LNCaP clone FGC (cell line): ENCODE results near the gene DISP3.

Experiments
- DNase-seq: peaks from one replicate; pipeline ENCODE4 v3.0.0-alpha.2; 2011; ENCODE audit warnings: low read depth
- H3K4me3 ChIP-seq: 2 replicates; pipeline ENCODE4 v1.5.1; 2011; ENCODE audit warnings: mild to moderate bottlenecking, low read depth, low read length, control low read depth
- TF ChIP-seq, protein P1 (sequence below): IDR thresholded peaks from 2 replicates; pipeline ENCODE4 v1.5.1; 2012; ENCODE audit warnings: mild to moderate bottlenecking; ENCODE audit not compliant: control insufficient read depth, insufficient read depth; ENCODE audit errors: extremely low read depth

DISP3 gene

DNA sequence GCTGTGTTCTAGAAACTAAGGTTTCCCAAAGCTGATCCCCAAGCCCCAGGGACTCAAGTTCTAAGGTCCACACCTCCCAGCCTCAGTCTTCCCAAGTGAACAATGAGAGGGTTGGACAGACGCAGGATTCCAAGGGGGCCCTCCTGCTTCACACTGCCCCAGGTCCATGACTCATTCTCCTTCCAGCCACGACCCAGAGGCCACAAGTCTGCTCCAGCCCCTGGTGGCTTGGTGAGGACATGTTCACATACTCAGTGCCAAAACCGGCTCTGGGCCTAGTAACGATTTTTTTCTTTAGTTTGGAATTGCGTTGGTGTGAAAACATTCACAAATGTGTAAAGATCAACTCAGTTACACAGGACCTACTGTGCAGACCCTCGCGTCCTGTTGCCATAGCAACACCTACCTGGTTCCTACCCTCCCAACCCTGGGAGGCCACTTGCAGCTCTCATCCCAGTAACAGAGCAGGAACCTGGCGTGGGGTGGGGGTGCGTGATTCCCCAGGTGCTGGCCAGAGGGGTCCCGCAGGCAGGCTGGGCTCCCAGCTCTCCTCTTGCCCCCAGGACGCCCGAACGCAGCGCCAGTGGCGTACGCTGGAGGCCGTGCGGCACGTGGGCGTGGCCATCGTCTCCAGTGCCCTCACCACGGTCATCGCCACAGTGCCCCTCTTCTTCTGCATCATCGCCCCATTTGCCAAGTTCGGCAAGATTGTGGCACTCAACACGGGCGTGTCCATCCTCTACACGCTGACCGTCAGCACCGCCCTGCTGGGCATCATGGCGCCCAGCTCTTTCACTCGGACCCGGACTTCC lies 57.0 kb downstream of the DISP3 start:
- TF ChIP-seq, protein P1, sequence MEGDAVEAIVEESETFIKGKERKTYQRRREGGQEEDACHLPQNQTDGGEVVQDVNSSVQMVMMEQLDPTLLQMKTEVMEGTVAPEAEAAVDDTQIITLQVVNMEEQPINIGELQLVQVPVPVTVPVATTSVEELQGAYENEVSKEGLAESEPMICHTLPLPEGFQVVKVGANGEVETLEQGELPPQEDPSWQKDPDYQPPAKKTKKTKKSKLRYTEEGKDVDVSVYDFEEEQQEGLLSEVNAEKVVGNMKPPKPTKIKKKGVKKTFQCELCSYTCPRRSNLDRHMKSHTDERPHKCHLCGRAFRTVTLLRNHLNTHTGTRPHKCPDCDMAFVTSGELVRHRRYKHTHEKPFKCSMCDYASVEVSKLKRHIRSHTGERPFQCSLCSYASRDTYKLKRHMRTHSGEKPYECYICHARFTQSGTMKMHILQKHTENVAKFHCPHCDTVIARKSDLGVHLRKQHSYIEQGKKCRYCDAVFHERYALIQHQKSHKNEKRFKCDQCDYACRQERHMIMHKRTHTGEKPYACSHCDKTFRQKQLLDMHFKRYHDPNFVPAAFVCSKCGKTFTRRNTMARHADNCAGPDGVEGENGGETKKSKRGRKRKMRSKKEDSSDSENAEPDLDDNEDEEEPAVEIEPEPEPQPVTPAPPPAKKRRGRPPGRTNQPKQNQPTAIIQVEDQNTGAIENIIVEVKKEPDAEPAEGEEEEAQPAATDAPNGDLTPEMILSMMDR, result no peak
- no peak for DNase-seq
- no peak overlapping the region for H3K4me3 ChIP-seq

GRCh38 chr1:11536573-11537379 lies 57.8 kb downstream of the DISP3 start:
- no peak for DNase-seq
- H3K4me3 ChIP-seq, result no peak overlapping the region
- TF ChIP-seq, protein P1, result no peak

DNA sequence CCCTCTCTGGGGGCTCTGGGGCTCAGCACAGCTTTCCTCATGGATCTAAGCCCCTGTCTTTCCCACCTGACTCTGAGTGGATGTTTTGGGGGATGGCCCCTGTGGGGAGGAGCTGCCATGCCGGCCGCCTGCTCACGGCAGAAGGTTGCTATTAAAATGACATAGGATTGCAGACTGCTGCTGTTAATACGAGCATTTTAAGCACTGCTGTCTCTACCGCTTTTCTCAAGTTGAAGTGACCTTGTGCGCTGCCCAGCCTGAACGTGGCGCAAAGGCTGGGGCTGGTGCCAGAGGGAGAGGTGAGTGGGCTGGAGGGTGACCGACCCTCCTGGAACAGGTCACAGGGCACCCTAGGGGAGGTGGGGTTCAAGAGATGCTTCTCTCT lies 58.4 kb downstream of the DISP3 start:
- no peak for DNase-seq
- H3K4me3 ChIP-seq, result no peak overlapping the region
- TF ChIP-seq, protein P1, result no peak

DNA sequence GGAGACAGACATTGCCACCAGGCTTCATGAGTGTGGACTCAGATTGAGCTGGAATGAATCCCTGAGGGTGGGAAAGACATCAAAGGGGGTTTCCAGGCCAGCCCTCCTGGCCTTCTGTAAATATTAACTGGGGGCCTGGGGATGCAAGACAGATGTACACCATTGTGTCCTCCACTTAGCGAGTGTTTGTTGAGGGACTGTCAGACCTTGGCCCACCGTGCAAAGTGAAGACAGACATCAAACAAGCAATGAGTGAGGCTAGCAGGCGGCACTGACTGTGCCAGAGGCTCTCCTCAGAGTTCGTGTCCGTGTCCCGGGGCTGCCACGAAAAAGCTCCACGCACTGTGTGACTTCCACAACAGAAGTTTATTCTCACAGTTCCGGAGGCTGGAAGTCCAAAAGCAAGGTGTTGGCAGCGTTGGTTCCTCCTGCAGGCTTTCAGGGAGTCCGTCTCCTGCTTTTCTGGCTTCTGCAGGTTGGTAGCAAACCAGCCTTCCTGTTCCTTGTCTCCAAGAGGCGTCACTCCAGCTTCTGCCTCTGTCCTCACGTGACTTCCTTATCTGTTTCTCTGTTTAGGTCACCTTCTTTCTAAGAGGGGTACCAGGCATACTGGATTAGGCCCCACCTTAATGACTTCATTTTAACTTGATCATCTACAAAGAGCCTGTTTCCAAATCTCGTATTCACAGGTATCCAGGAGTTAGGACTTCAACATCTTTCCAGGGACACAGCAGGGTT lies 59.1 kb downstream of the DISP3 start:
- no peak for DNase-seq
- no peak overlapping the region for H3K4me3 ChIP-seq
- TF ChIP-seq, protein P1, result no peak

DNA sequence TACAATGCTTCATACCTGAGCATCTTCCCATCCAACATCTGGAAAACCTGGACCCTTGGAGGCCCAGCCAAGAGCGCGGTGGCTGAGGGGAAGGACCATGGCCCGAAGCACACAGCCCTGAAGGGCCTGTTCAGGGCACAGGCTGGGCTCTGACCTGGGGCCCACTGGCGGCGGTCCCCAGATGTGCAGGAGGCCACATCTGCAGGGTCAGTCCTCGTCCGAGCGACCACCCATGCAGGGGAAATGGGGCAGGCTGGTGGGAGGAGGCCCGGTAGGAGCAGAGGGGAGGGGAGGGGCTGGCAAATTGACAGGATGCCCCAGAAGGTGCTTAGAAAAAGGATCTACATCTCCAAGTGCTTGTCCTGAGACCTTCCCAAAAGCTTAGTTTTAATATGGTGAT lies 59.9 kb downstream of the DISP3 start:
- TF ChIP-seq, protein P1, result no peak
- no peak overlapping the region for H3K4me3 ChIP-seq
- DNase-seq, result no peak

DNA sequence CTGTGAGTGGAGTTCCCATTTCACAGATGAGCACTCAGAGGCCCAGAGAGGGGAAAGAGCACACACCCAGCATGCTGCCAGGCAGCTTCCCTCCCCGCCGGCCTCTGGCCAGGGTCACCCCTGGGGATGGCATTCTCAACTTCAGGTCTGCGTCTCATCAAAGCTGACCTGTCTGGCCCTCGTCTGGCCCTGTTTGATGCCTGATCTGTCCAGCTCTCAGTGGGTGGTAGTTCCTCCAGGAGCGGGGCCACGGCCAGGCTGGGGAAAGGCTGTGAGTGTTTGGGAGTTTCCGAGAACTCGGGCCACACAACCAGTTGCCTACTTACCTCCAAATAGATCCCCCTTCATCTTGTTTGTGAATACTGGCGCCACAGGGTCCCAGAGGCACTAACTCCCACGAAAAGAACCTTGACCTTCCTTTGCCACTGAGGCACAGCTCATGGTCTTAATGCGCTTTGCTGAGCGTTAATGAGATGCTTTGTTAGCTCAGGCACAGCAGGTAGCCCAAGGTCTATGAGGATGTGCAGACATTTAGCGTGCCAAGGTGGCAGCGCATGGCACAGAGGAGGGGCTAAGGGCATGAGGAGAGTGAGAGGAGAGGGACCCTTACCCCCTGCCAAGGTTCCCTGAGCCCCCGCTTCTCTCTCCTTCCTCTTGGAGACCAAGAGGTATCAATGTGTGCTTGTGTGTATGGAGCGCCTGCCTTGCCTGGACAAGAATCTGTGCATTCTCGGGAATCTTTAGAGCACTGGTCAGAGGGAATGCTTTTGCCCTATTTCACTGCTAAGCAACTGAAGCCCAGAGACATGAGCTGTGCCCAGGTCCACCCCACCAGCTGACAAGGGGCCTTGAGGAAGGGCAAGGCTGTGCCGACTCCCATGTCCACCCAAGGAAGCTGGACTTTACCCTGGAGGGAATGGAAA lies 61.2 kb downstream of the DISP3 start:
- H3K4me3 ChIP-seq, result no peak overlapping the region
- TF ChIP-seq, protein P1, result no peak
- no peak for DNase-seq
